Endothelial cell of umbilical vein (primary cell): ENCODE results near the gene ITSN1. TPM values are rescaled to one million over a fixed set of nuclear protein-coding genes. Genes with fewer than 3 reads are reported as not detected.

Experiments used
- BruUV-seq: library from RNA; stranded (reverse); fragments of 400-500 nt; replicated peaks from 2 replicates; lab custom pipeline; 2021; lab: Mats Ljungman, UMichigan
- CTCF ChIA-PET: fragments of 300-600, 350-600 bp; sonication (Branson Sonifier 250); formaldehyde crosslinking; loops from one replicate; lab custom pipeline; 2021; ENCODE audit warnings: antibody characterized with exemption, inconsistent platforms; lab: Charles Lee
- POLR2A ChIA-PET: fragments of 300-600, 350-600 bp; sonication (Branson Sonifier 250); formaldehyde crosslinking; loops from one replicate; lab custom pipeline; 2021; ENCODE audit warnings: antibody characterized with exemption, inconsistent platforms; lab: Charles Lee
- DNase-seq: peaks from one replicate; pipeline ENCODE4 v3.0.0-alpha.2; 2011; ENCODE audit warnings: low read depth, low spot score
- FAIRE-seq: peaks from 2 replicates; lab custom pipeline; 2011; peaks lifted over from hg19 to GRCh38; lab: Jason Lieb, UNC
- H2AFZ ChIP-seq: 2 replicates; pipeline ENCODE4 v1.6.0; 2012; ENCODE audit warnings: low read depth, low read length, control low read depth, inconsistent platforms
- H3K27ac ChIP-seq: 2 replicates; pipeline ENCODE4 v1.5.1; 2011; ENCODE audit warnings: low read depth, mild to moderate bottlenecking, control low read depth, low read length, moderate library complexity; ENCODE audit not compliant: insufficient read depth
- H3K27me3 ChIP-seq, 2 experiments: 2 replicates each; pipeline versions ENCODE4 v1.6.0 to v1.6.1; 2011; ENCODE audit warnings: low read length in 2 of 2, mixed read lengths in 1 of 2; ENCODE audit not compliant: control insufficient read depth in 2 of 2, insufficient read depth in 2 of 2
- H3K36me3 ChIP-seq, 2 experiments: 2 replicates in 1 of 2; 3 replicates in 1 of 2; pipeline ENCODE4 v1.5.1; 2011; ENCODE audit warnings: low read length in 2 of 2, mild to moderate bottlenecking in 1 of 2, moderate library complexity in 1 of 2; ENCODE audit not compliant: control insufficient read depth in 2 of 2, insufficient read depth in 2 of 2; ENCODE audit errors: extremely low read depth in 1 of 2
- H3K4me1 ChIP-seq: 3 replicates; pipeline ENCODE4 v1.5.1; 2011; ENCODE audit warnings: mild to moderate bottlenecking, low read length; ENCODE audit not compliant: control insufficient read depth, insufficient read depth; ENCODE audit errors: extremely low read depth
- H3K4me2 ChIP-seq: 2 replicates; pipeline ENCODE4 v1.6.1; 2011; ENCODE audit warnings: low read length, control low read depth, mixed read lengths; ENCODE audit not compliant: insufficient read depth
- H3K4me3 ChIP-seq, 3 experiments: fragments of 200-600 bp in 1 of 3; sonication (generic), shearing (Covaris generic) in 1 of 3; replicated peaks in 1 of 3; 2 replicates each; pipeline ENCODE4 v1.5.1; 2011 to 2016; ENCODE audit warnings: control low read depth in 3 of 3, low read length in 3 of 3, mild to moderate bottlenecking in 2 of 3, inconsistent platforms in 1 of 3, low read depth in 1 of 3, moderate library complexity in 1 of 3; ENCODE audit not compliant: insufficient read depth in 1 of 3
- H3K79me2 ChIP-seq: 2 replicates; pipeline ENCODE4 v1.6.0; 2012; ENCODE audit warnings: low read length, inconsistent platforms; ENCODE audit not compliant: control insufficient read depth, insufficient read depth
- H3K9ac ChIP-seq: replicated peaks from 2 replicates; pipeline ENCODE3; 2011; ENCODE audit warnings: low read length, control low read depth; ENCODE audit not compliant: insufficient read depth; ENCODE audit errors: extremely low read depth
- H3K9me1 ChIP-seq: replicated peaks from 3 replicates; pipeline ENCODE4 v1.6.0; 2011; ENCODE audit warnings: mild to moderate bottlenecking, low read length; ENCODE audit not compliant: control insufficient read depth, insufficient read depth; ENCODE audit errors: extremely low read depth
- H3K9me3 ChIP-seq: replicated peaks from 2 replicates; pipeline ENCODE4 v1.5.1; 2012; ENCODE audit warnings: low read length, inconsistent platforms; ENCODE audit not compliant: control insufficient read depth, insufficient read depth
- H4K20me1 ChIP-seq: replicated peaks from 2 replicates; pipeline ENCODE3; 2011; ENCODE audit warnings: mild to moderate bottlenecking, low read length; ENCODE audit not compliant: control insufficient read depth, insufficient read depth; ENCODE audit errors: extremely low read depth
- EZH2 ChIP-seq: IDR thresholded peaks from 2 replicates; pipeline ENCODE4 v1.6.1; 2012; ENCODE audit warnings: borderline replicate concordance, low read depth, mild to moderate bottlenecking, moderate library complexity, low read length, inconsistent platforms; ENCODE audit not compliant: severe bottlenecking
- FOS ChIP-seq: IDR thresholded peaks from 2 replicates; pipeline ENCODE4 v1.6.1; 2011; ENCODE audit warnings: mild to moderate bottlenecking, low read length, moderate library complexity, borderline replicate concordance; ENCODE audit not compliant: insufficient read depth
- GATA2 ChIP-seq: IDR thresholded peaks from 2 replicates; pipeline ENCODE4 v1.7.0; 2011; ENCODE audit warnings: low read depth, mild to moderate bottlenecking, moderate library complexity, mixed read lengths, low read length; ENCODE audit not compliant: insufficient read length, insufficient read depth
- dilution Hi-C: fragments of 300-500 bp; cut with MboI; formaldehyde crosslinking; loops from one replicate; pipeline ENCODE4 v1.15.0; 2019; ENCODE audit warnings: low sequenced_read_pairs; ENCODE audit not compliant: extremely low pct_ligation_motif_present
- intact Hi-C: fragments of 100-400 bp; cut with micrococcal nuclease; formaldehyde crosslinking; loops from one replicate; pipeline ENCODE4 v1.10.0; 2022
- polyA plus RNA-seq, 4 experiments: library from polyadenylated mRNA; depleted of rRNA in 3 of 4; stranded (reverse) in 3 of 4; unstranded in 1 of 4; fragments of >200 nt; gene quantifications; 2 replicates each; pipeline versions ENCODE4 v1.2.1 to v1.2.3, GENCODE V29; 2011 to 2012; ENCODE audit warnings: missing spikeins in 1 of 4
- total RNA-seq: library from RNA; stranded (reverse); gene quantifications from 2 replicates; pipeline ENCODE4 v1.2.3, GENCODE V29; 2021
- TF ChIP-seq, protein P1 (sequence below): IDR thresholded peaks from 2 replicates; pipeline ENCODE4 v1.6.1; 2011; ENCODE audit not compliant: insufficient read depth, insufficient read length

ITSN1 gene
- total and polyA plus RNA-seq, 2 donors (not counting 3 experiments of a cell fraction or from before 2014, with no cell fraction given): 72.2 to 86.8 TPM

GRCh38 chr21:33943293-33943692 lies 301.0 kb downstream of the ITSN1 start:
- Histone ChIP-seq H3K4me3 (no peak overlapping the region), H3K27ac (no peak overlapping the region), H3K4me1 (peaks cover 11% of the 10 kb centered on the region), H3K79me2 (no peaks in the 10 kb centered on the region), H3K9me1 (no peaks in the 10 kb centered on the region), H4K20me1 (no peaks in the 10 kb centered on the region), H3K4me2 (no peak overlapping the region), H3K36me3 (no peaks in the 10 kb centered on the region), H3K9me3 (no peaks in the 10 kb centered on the region), H3K9ac (no peak overlapping the region), H3K27me3 (no peaks in the 10 kb centered on the region), H2AFZ (no peak overlapping the region)
- CTCF ChIA-PET: interaction anchor here (1.6 to 4.1 kb wide), 3 partner anchors 12 to 405 kb away, joined by 5 to 15 read pairs (median 5); no protein-coding TSS in a partner anchor
- no TSS peak for BruUV-seq
- DNase-seq (no peak), FAIRE-seq (no peak)
- TF ChIP-seq FOS (no peak), EZH2 (no peak), GATA2 (no peak)
- TF ChIP-seq, protein P1, sequence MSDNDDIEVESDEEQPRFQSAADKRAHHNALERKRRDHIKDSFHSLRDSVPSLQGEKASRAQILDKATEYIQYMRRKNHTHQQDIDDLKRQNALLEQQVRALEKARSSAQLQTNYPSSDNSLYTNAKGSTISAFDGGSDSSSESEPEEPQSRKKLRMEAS: no peak
- POLR2A ChIA-PET: no interaction called here
- dilution Hi-C loops (no loop called here), intact Hi-C loops (no loop called here)

- H3K27me3 ChIP-seq: no peaks in the 10 kb centered on the region
- no peak overlapping the region for H3K27ac ChIP-seq
- H3K4me1 ChIP-seq: peaks cover 19% of the 10 kb centered on the region
- H3K9me1 ChIP-seq: no peaks in the 10 kb centered on the region
- DNase-seq (no peak), FAIRE-seq (no peak)
- H3K79me2 ChIP-seq: no peaks in the 10 kb centered on the region
- ChIA-PET CTCF (interaction anchor here (1.7 to 4.1 kb wide), 2 partner anchors 13 to 20 kb away, joined by 5 to 15 read pairs; no protein-coding TSS in a partner anchor), POLR2A (no interaction called here)
- no peak overlapping the region for H3K4me2 ChIP-seq
- H3K9me3 ChIP-seq: no peaks in the 10 kb centered on the region
- H2AFZ ChIP-seq: no peak overlapping the region
- H4K20me1 ChIP-seq: no peaks in the 10 kb centered on the region
- H3K4me3 ChIP-seq: no peak overlapping the region
- dilution Hi-C loops (no loop called here), intact Hi-C loops (no loop called here)
- no TSS peak for BruUV-seq
- H3K36me3 ChIP-seq: no peaks in the 10 kb centered on the region
- H3K9ac ChIP-seq: no peak overlapping the region
- no peak for TF ChIP-seq GATA2
Observed at GRCh38 chr21:33944185-33944763, 302.0 kb downstream of the ITSN1 start.
